ACHN (cell line): Measurements from ENCODE around the gene PYGB.

ENCODE experiments used
- DNase-seq: peaks from one replicate; pipeline ENCODE4 v3.0.0-alpha.2; 2015
- in situ Hi-C: cut with HindIII; loops from 2 replicates; pipeline ENCODE4 v1.10.0; 2017; ENCODE audit warnings: low sequenced_read_pairs, low pct_ligation_motif_present, low pct_unique_long_range_greater_than_20kb

PYGB gene

DNA sequence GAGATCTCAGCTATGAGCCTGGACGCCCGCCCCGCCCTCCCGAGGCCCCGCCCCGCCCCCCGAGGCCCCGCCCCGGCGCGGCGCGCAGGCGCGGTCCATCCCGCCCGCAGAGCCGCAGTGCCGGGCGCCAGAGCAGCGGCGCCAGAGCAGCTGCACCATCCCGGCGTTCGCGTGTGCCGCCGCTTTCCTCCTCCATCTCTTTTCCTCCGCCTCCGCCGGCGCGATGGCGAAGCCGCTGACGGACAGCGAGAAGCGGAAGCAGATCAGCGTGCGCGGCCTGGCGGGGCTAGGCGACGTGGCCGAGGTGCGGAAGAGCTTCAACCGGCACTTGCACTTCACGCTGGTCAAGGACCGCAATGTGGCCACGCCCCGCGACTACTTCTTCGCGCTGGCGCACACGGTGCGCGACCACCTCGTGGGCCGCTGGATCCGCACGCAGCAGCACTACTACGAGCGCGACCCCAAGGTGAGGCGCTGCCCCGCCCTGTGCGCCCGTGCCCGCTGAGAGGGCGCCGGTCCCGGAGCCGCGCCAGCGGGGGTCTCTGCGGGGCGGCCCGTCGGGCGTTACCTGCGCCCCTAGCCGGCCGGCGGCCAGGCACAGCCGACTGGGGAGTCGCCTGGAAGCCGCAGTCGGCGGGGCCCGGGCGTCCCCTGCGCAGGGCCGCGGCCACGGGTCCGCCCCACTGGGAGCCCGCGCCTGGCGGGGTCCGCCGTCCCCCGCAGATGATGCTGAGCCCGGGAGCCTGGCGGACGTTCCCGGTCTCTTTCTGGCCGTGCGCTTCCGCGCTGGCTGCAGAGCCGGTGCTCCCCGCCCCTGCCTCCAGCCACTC is at the start of gene PYGB:
Gene PYGB, plus strand, starts transcription at position 130 of the 830 bp plus-strand sequence. Its CDS starts 94 bp downstream, at position 224.
- in situ Hi-C loops = no loop called here

GRCh38 chr20:25198663-25199383 is 49.1 kb upstream of the PYGB start:
- no peak for DNase-seq
- in situ Hi-C loops = no loop called here

More for the DNA sequence above, at the start of gene PYGB:
- peak; percentile 76 for DNase-seq

- in situ Hi-C loops = no loop called here
- no peak for DNase-seq
These were observed 48.2 kb upstream of the PYGB start for GRCh38 chr20:25199473-25200260.

DNA sequence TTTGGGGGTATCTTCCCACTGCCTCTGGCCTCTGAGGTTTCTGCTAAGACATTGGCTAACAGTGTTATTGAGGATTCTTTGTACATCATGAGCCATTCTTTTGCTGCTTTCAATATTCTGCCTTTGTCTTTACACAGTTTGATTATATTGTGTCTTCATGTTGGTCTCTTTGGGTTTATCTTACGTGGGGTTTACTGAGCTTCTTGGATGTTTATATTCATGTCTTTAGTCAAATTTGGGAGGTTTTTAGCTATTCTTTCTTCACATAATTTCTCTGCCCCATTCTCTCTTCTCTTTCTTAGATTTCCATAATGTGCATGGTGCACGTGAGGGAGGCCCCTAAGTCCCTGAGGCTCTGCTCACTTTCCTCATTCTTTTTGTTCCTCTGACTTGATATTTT is 44.8 kb upstream of the PYGB start:
- DNase-seq = no peak
- in situ Hi-C loops = no loop called here

DNA sequence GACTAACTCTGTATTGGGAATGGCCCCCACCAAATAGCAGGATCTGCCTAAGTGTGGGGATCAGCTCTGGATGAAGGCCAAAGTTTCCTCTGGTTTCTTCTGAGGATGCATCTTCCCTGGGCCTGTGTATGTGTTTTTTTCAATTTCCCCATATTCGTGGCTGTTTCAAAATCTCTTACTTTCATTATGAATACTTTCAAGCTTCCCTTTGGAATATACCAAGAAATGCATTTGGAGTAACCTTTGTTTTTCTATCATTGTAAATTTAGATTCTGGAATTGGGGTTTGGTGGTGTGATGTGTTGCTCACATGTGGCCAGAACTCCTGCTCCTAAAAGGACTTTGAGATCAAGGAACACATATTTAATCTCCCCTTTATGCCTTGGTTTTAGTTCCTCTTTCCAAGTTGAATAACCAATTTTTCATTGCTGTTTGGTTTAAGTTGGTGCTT is 44.0 kb upstream of the PYGB start:
- in situ Hi-C loops = no loop called here
- DNase-seq = no peak

- in situ Hi-C loops = no loop called here
- no peak for DNase-seq
These were observed 43.2 kb upstream of the PYGB start for GRCh38 chr20:25204550-25205276.

DNA sequence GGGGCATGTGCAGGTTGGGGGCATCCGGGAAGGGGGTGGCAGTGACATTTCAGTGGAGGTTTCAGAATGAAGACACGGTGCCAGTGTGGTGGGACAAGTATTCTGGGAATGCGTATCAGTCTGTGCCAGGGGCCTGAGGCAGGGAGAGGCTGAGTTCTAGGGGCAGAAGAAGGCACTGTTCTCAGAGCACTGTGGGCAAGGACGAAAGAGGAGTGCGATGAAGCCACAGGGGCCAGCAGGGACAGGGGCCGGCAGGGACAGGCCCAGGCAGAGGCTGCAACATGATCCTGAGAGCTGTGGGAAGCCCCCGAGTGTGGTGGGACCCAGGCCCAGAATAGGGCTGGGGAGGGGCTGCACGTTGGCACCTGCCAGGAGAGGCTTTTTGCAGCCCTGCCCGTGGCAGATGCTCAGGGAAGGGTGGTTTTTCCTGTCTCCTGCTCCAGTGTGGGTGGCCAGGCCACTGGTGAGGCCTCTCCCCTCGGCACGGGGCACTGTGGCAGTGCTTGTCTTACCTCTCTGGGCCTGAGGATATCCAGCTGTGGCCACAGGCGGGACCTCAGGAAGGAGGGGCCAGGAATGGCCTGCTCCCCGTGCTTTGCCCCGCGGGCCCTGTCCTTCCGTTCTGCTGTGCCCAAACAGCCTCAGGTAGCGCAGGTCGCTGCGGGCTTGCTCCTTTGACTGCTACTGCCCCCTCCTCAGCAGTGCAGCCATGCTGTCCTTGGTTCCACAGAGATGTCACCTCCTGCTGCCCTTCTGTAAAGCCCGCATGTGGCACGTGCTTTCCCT is 42.4 kb upstream of the PYGB start:
- in situ Hi-C loops = no loop called here
- no peak for DNase-seq

DNA sequence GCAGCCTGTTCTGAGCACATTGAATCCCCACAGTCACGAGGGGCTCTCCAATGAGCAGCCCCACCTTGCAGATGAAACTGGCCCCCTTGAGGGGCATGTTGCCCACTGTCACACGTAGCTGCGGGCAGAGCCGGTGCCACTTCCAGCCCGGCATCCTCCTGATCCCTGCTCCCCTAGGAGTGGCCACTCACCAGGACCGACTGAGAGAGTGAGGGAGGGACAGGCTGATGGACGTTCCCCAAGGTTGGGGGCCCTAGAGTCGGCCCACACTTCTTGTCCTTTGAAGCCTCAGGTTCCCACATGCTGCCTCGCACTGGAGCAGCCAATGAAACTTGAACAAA is 41.9 kb upstream of the PYGB start:
- no peak for DNase-seq
- in situ Hi-C loops = no loop called here

GRCh38 chr20:25206548-25206947 is 41.3 kb upstream of the PYGB start:
- DNase-seq = no peak
- in situ Hi-C loops = no loop called here

- in situ Hi-C loops = no loop called here
- DNase-seq = no peak
These were observed 40.5 kb upstream of the PYGB start for GRCh38 chr20:25207149-25207959.

- in situ Hi-C loops = no loop called here
- DNase-seq = no peak
These were observed 39.8 kb upstream of the PYGB start for GRCh38 chr20:25207960-25208534.

- in situ Hi-C loops = no loop called here
- no peak for DNase-seq
These were observed 38.5 kb upstream of the PYGB start for GRCh38 chr20:25209400-25209799.

GRCh38 chr20:25209911-25210310 is 38.0 kb upstream of the PYGB start:
- in situ Hi-C loops = no loop called here
- no peak for DNase-seq

GRCh38 chr20:25211273-25211672 is 36.6 kb upstream of the PYGB start:
- in situ Hi-C loops = no loop called here

DNA sequence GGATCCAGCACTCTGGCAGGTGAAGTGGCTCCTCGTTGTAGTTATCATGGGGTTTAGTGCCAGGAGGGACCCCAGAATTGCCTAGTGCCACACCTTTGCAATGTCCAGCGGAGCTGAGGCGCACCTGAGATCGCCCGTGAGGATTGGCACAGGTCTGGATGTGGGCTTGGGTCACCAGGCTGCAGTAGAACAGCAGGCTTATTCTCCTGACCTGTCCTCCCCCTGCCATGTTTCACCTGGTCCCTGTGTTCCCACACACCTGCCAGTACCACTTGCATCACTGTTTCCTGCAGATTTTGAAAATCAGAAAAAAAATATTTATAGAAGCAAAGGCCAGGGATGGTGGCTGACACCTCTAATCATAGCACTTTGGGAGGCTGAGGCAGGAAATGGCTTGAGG is 35.6 kb upstream of the PYGB start:
- no peak for DNase-seq
- in situ Hi-C loops = no loop called here

More at GRCh38 chr20:25211273-25211672, 36.6 kb upstream of the PYGB start:
- no peak for DNase-seq

DNA sequence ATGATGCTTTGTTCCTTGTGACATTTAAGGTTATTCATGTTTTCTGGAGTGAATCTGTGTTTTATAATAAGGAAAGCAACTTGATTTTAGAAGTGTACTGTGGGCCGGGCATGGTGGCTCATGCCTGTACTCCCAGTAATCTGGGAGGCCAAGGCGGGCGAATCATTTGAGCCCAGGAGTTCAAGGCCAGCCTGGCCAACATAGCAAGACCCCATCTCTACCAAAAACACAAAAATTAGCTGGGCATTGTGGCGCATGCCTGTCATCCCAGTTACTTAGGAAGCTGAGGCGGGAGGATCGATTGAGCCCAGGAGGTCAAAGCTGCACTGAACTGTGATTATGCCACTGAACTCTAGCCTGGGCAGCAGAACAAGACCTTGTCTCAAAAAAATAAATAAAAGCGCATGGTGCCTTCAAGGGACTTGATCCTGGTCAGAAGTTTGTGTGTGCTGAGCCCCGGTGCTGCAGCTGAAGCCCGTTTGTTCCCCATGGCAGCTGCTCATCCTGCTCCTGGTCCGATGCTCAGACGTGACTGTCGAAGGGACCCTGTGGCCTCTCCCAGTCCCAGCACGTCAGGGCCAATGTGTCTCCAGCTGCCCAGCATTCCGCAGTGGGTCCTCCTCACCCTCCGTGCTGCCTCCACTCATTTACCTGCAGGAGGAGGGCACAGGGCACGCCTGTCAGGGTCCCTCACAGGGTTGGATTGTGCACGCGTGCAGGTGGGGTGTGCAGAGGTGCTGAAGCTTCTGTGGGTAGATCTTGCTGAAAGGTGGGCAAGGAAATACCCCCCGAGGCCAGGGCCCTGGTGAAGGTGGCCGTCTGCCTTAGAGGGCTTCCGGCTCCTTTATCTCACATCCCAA is 34.1 kb upstream of the PYGB start:
- DNase-seq = no peak
- in situ Hi-C loops = no loop called here
